ENCODE measurements around the gene CDH12. TPM values are rescaled to one million over a fixed set of nuclear protein-coding genes. Genes with fewer than 3 reads are reported as not detected.

The CDH12 gene
- total RNA-seq, 6 experiments from 2014 or later, result not detected

DNA sequence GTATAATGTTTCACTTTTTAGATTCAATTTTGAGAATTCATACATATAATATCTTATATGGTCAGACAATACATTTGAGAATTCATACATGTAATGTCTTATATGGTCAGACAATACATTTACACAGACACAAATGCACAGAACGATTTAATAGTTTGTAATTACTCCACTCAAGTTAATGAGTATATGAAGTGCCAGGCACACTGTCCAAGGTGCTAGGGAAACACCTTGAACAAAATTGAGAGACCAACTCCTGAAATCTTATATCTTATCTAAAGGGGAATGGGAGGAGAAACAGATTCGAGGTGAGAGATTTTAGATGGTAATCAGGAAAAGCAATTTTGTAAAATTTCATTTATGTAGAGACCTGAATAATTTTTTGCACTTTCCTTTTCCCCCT is 994.7 kb downstream of the CDH12 start:
- peaks cover 21% of the 10 kb centered on the region for H3K9me3 Mint-ChIP-seq
- H3K4me3 Mint-ChIP-seq, result no peak overlapping the region
- no peak for TF ChIP-seq CTCF (IDR thresholded peaks at IDR 0.05)
- H3K4me1 Mint-ChIP-seq (ENCODE audit: low read depth), result no peaks in the 10 kb centered on the region
- H3K27ac Mint-ChIP-seq, result no peak overlapping the region
- DNase-seq, result no peak
- no peaks in the 10 kb centered on the region for H3K36me3 Mint-ChIP-seq (ENCODE audit: low read depth)
- H3K27me3 Mint-ChIP-seq (ENCODE audit: insufficient read depth), result no peaks in the 10 kb centered on the region

- H3K27ac Mint-ChIP-seq, result no peak overlapping the region
- TF ChIP-seq CTCF (IDR thresholded peaks at IDR 0.05), result no peak
- no peak overlapping the region for H3K4me3 Mint-ChIP-seq
- no peaks in the 10 kb centered on the region for H3K4me1 Mint-ChIP-seq (ENCODE audit: low read depth)
- no peaks in the 10 kb centered on the region for H3K27me3 Mint-ChIP-seq (ENCODE audit: insufficient read depth)
- H3K9me3 Mint-ChIP-seq, result peaks cover 21% of the 10 kb centered on the region
- no peaks in the 10 kb centered on the region for H3K36me3 Mint-ChIP-seq (ENCODE audit: low read depth)
- DNase-seq, result no peak
Measured at GRCh38 chr5:21856987-21857386, 996.2 kb downstream of the CDH12 start.

GRCh38 chr5:21847300-21847699 is 1005.8 kb downstream of the CDH12 start:
- Mint-ChIP-seq H3K4me1 (ENCODE audit: low read depth) (no peaks in the 10 kb centered on the region), H3K4me3 (no peak overlapping the region)

DNA sequence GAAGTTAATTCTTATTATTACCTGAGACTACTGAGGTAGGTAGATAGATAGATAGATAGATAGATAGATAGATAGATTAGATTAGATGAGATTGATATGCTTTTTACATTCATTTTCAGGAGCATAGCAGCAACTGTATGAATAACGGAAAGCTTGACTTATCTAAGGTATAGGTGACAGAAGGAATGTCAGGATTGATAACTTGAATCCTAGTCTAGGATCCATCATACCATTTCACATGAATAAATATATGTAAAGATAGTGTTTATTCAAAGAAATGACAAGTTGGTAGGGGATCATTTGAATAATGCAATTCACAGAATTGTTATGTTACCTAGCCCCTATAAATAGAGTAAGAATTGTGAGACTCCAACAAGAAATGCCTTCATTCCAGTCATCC is 1008.2 kb downstream of the CDH12 start:
- TF ChIP-seq CTCF (IDR thresholded peaks at IDR 0.05), result no peak
- H3K36me3 Mint-ChIP-seq (ENCODE audit: low read depth), result no peaks in the 10 kb centered on the region
- H3K4me1 Mint-ChIP-seq (ENCODE audit: low read depth), result no peaks in the 10 kb centered on the region
- peaks cover 42% of the 10 kb centered on the region for H3K9me3 Mint-ChIP-seq
- no peak overlapping the region for H3K4me3 Mint-ChIP-seq
- DNase-seq, result no peak
- no peak overlapping the region for H3K27ac Mint-ChIP-seq
- no peaks in the 10 kb centered on the region for H3K27me3 Mint-ChIP-seq (ENCODE audit: insufficient read depth)

More at GRCh38 chr5:21847300-21847699, 1005.8 kb downstream of the CDH12 start:
- Mint-ChIP-seq H3K27me3 (ENCODE audit: insufficient read depth) (no peaks in the 10 kb centered on the region), H3K9me3 (peaks cover 42% of the 10 kb centered on the region), H3K27ac (no peak overlapping the region), H3K36me3 (ENCODE audit: low read depth) (no peaks in the 10 kb centered on the region)
- no peak for TF ChIP-seq CTCF (IDR thresholded peaks at IDR 0.05)
- no peak for DNase-seq

- H3K27me3 Mint-ChIP-seq (ENCODE audit: insufficient read depth), result no peaks in the 10 kb centered on the region
- no peaks in the 10 kb centered on the region for H3K36me3 Mint-ChIP-seq (ENCODE audit: low read depth)
- peaks cover 21% of the 10 kb centered on the region for H3K9me3 Mint-ChIP-seq
- H3K4me1 Mint-ChIP-seq (ENCODE audit: low read depth), result no peaks in the 10 kb centered on the region
- H3K4me3 Mint-ChIP-seq, result no peak overlapping the region
- no peak for TF ChIP-seq CTCF (IDR thresholded peaks at IDR 0.05)
- no peak overlapping the region for H3K27ac Mint-ChIP-seq
- DNase-seq, result no peak
Measured at GRCh38 chr5:21834863-21835262, 1018.3 kb downstream of the CDH12 start.

Measured in HFFc6 (cell line).